ENCODE data around the gene STARD13.

Gene STARD13

GRCh38 chr13:33249894-33250293 is 35.7 kb downstream of the STARD13 start:
- no peak overlapping the region for H3K9ac ChIP-seq (ENCODE audit: low read length)
- H3K9me2 ChIP-seq (replicated peaks; ENCODE audit: insufficient read depth, low read length) = no peaks in the 10 kb centered on the region
- H3F3A ChIP-seq (ENCODE audit: insufficient read depth) = no peaks in the 10 kb centered on the region
- no peak for TF ChIP-seq CTCF (IDR thresholded peaks at IDR 0.05; ENCODE audit: insufficient read depth, low read length, poor library complexity, severe bottlenecking)
- TF ChIP-seq EZH2phosphoT487 (conservative IDR thresholded peaks at IDR 0.05; ENCODE audit: low read length) = no peak
- no peaks in the 10 kb centered on the region for H3K79me2 ChIP-seq (ENCODE audit: insufficient read depth, low read length)
- H3K9me3 ChIP-seq (ENCODE audit: insufficient read depth, low read length) = no peaks in the 10 kb centered on the region
- no peak overlapping the region for H2AFZ ChIP-seq (ENCODE audit: low read depth, low read length, severe bottlenecking)
- H3K36me3 ChIP-seq (ENCODE audit: low read length) = no peaks in the 10 kb centered on the region
- H4K20me1 ChIP-seq (ENCODE audit: low read depth, low read length) = no peaks in the 10 kb centered on the region
- no peaks in the 10 kb centered on the region for H3K27me3 ChIP-seq (ENCODE audit: low read length)
- no peak overlapping the region for H3K4me3 ChIP-seq (ENCODE audit: insufficient read depth, low read length, poor library complexity, severe bottlenecking)
- no peak overlapping the region for H3K4me2 ChIP-seq (ENCODE audit: low read depth, low read length, poor library complexity, severe bottlenecking)
- H3K27ac ChIP-seq (ENCODE audit: low read depth, low read length) = no peak overlapping the region

GRCh38 chr13:33249066-33249465 is 36.5 kb downstream of the STARD13 start:
- H3K27ac ChIP-seq (ENCODE audit: low read depth, low read length) = no peak overlapping the region

GRCh38 chr13:33245505-33246158 is 39.9 kb downstream of the STARD13 start:
- TF ChIP-seq CTCF (IDR thresholded peaks at IDR 0.05; ENCODE audit: insufficient read depth, low read length, poor library complexity, severe bottlenecking) (no peak), EZH2phosphoT487 (conservative IDR thresholded peaks at IDR 0.05; ENCODE audit: low read length) (no peak)
- H3K9ac ChIP-seq (ENCODE audit: low read length) = no peak overlapping the region
- H3K36me3 ChIP-seq (ENCODE audit: low read length) = no peaks in the 10 kb centered on the region
- H3K27ac ChIP-seq (ENCODE audit: low read depth, low read length) = no peak overlapping the region
- H3K4me3 ChIP-seq (ENCODE audit: insufficient read depth, low read length, poor library complexity, severe bottlenecking) = no peak overlapping the region
- no peak overlapping the region for H2AFZ ChIP-seq (ENCODE audit: low read depth, low read length, severe bottlenecking)
- no peak overlapping the region for H3K4me2 ChIP-seq (ENCODE audit: low read depth, low read length, poor library complexity, severe bottlenecking)
- H3K9me3 ChIP-seq (ENCODE audit: insufficient read depth, low read length) = no peaks in the 10 kb centered on the region
- no peaks in the 10 kb centered on the region for H3F3A ChIP-seq (ENCODE audit: insufficient read depth)
- no peaks in the 10 kb centered on the region for H3K9me2 ChIP-seq (replicated peaks; ENCODE audit: insufficient read depth, low read length)
- no peaks in the 10 kb centered on the region for H3K79me2 ChIP-seq (ENCODE audit: insufficient read depth, low read length)
- H3K27me3 ChIP-seq (ENCODE audit: low read length) = no peaks in the 10 kb centered on the region
- H4K20me1 ChIP-seq (ENCODE audit: low read depth, low read length) = no peaks in the 10 kb centered on the region

More at GRCh38 chr13:33249066-33249465, 36.5 kb downstream of the STARD13 start:
- H3K4me3 ChIP-seq (ENCODE audit: insufficient read depth, low read length, poor library complexity, severe bottlenecking) = no peak overlapping the region
- no peaks in the 10 kb centered on the region for H3K9me2 ChIP-seq (replicated peaks; ENCODE audit: insufficient read depth, low read length)
- no peaks in the 10 kb centered on the region for H3F3A ChIP-seq (ENCODE audit: insufficient read depth)
- no peaks in the 10 kb centered on the region for H3K36me3 ChIP-seq (ENCODE audit: low read length)
- H3K27me3 ChIP-seq (ENCODE audit: low read length) = no peaks in the 10 kb centered on the region
- H3K9ac ChIP-seq (ENCODE audit: low read length) = no peak overlapping the region
- no peaks in the 10 kb centered on the region for H3K79me2 ChIP-seq (ENCODE audit: insufficient read depth, low read length)
- H3K4me2 ChIP-seq (ENCODE audit: low read depth, low read length, poor library complexity, severe bottlenecking) = no peak overlapping the region
- H3K9me3 ChIP-seq (ENCODE audit: insufficient read depth, low read length) = no peaks in the 10 kb centered on the region
- TF ChIP-seq EZH2phosphoT487 (conservative IDR thresholded peaks at IDR 0.05; ENCODE audit: low read length) (no peak), CTCF (IDR thresholded peaks at IDR 0.05; ENCODE audit: insufficient read depth, low read length, poor library complexity, severe bottlenecking) (no peak)
- H2AFZ ChIP-seq (ENCODE audit: low read depth, low read length, severe bottlenecking) = no peak overlapping the region
- no peaks in the 10 kb centered on the region for H4K20me1 ChIP-seq (ENCODE audit: low read depth, low read length)
